Right ventricle myocardium inferior (tissue), 1 donor: ENCODE results near the gene KLHL29. TPM values are rescaled to one million over a fixed set of nuclear protein-coding genes. Genes with fewer than 3 reads are reported as not detected.

Experiments used
- ATAC-seq: fragments of 200-7000 bp; cut with Tn5 transposase; one replicate; pipeline ENCODE4 v1.9.1; 2020; ENCODE audit warnings: mild to moderate bottlenecking, moderate library complexity
- DNase-seq: peaks from one replicate; pipeline ENCODE4 v3.0.0; 2021; ENCODE audit errors: missing footprints
- intact Hi-C: fragments of 100-400 bp; cut with DNase I; formaldehyde crosslinking; loops from one replicate; pipeline ENCODE4 v1.11.0; 2022
- total RNA-seq: library from RNA; stranded (reverse); fragmentation: NEBNext Ultra II Directional; extraction: Animal tissue kit (Norgen Biotek cat#: 25700); gene quantifications from one replicate; pipeline ENCODE4 v1.2.1, GENCODE V29; 2021
- donor health status: DM: no; HTN: yes; CAD: no; lungs with severe emphysema.

KLHL29 gene
- total RNA-seq, 1 donor from 2014 or later = 0.54 TPM

GRCh38 chr2:23635442-23636340, 250.7 kb downstream of the KLHL29 start:
- DNase-seq = peak; percentile 62
- intact Hi-C loops = loop anchor here (5.0 kb wide), 1 partner anchor 122 kb away; no protein-coding TSS in a partner anchor
- no peak for ATAC-seq

GRCh38 chr2:23636426-23636825, 251.4 kb downstream of the KLHL29 start:
- intact Hi-C loops = loop anchor here (5.0 kb wide), 1 partner anchor 121 kb away; no protein-coding TSS in a partner anchor
- ATAC-seq = peak; percentile 59
- DNase-seq = peak; percentile 69

GRCh38 chr2:23637011-23637778, 252.2 kb downstream of the KLHL29 start:
- ATAC-seq = peak; percentile 44
- intact Hi-C loops = loop anchor here (5.0 kb wide), 1 partner anchor 120 kb away; no protein-coding TSS in a partner anchor
- peak; percentile 55 for DNase-seq

GRCh38 chr2:23639406-23639982, 254.5 kb downstream of the KLHL29 start:
- ATAC-seq (no peak), DNase-seq (peak; percentile 21)
- intact Hi-C loops = loop anchor here (5.0 kb wide), 1 partner anchor 118 kb away; no protein-coding TSS in a partner anchor

- DNase-seq (peak; percentile 28), ATAC-seq (no peak)
- intact Hi-C loops = no loop called here
Observed at GRCh38 chr2:23640711-23641110, 255.7 kb downstream of the KLHL29 start.

- ATAC-seq (no peak), DNase-seq (peak; percentile 64)
- intact Hi-C loops = no loop called here
Observed at GRCh38 chr2:23642516-23642915, 257.5 kb downstream of the KLHL29 start.

- DNase-seq (no peak), ATAC-seq (no peak)
- intact Hi-C loops = no loop called here
Observed at GRCh38 chr2:23645230-23645808, 260.3 kb downstream of the KLHL29 start.

- peak; percentile 48 for DNase-seq
- intact Hi-C loops = no loop called here
- ATAC-seq = no peak
Observed at GRCh38 chr2:23647563-23647962, 262.6 kb downstream of the KLHL29 start.

- ATAC-seq = no peak
- peak; percentile 41 for DNase-seq
- intact Hi-C loops = no loop called here
Observed at GRCh38 chr2:23649303-23649702, 264.3 kb downstream of the KLHL29 start.

GRCh38 chr2:23649819-23650218, 264.8 kb downstream of the KLHL29 start:
- DNase-seq (peak; percentile 51), ATAC-seq (no peak)
- intact Hi-C loops = no loop called here

- DNase-seq (peak; percentile 20), ATAC-seq (no peak)
Observed at GRCh38 chr2:23651187-23652080, 266.5 kb downstream of the KLHL29 start.

GRCh38 chr2:23653326-23653725, 268.3 kb downstream of the KLHL29 start:
- intact Hi-C loops = no loop called here
- ATAC-seq (no peak), DNase-seq (peak; percentile 53)

More at GRCh38 chr2:23651187-23652080, 266.5 kb downstream of the KLHL29 start:
- intact Hi-C loops = no loop called here

- DNase-seq = peak; percentile 20
- intact Hi-C loops = no loop called here
- ATAC-seq = no peak
Observed at GRCh38 chr2:23654756-23655155, 269.8 kb downstream of the KLHL29 start.

- ATAC-seq (no peak), DNase-seq (peak; percentile 23)
- intact Hi-C loops = no loop called here
Observed at GRCh38 chr2:23655934-23656596, 271.1 kb downstream of the KLHL29 start.

GRCh38 chr2:23656597-23656973, 271.6 kb downstream of the KLHL29 start:
- no peak for ATAC-seq

GRCh38 chr2:23657371-23657770, 272.4 kb downstream of the KLHL29 start:
- DNase-seq (no peak), ATAC-seq (no peak)
- intact Hi-C loops = no loop called here

More at GRCh38 chr2:23656597-23656973, 271.6 kb downstream of the KLHL29 start:
- intact Hi-C loops = no loop called here
- DNase-seq = peak; percentile 55

GRCh38 chr2:23657934-23658333, 273.0 kb downstream of the KLHL29 start:
- ATAC-seq = no peak
- peak; percentile 37 for DNase-seq
- intact Hi-C loops = no loop called here
